Measurements from ENCODE around the gene CBX3. TPM values are rescaled to one million over a fixed set of nuclear protein-coding genes. Genes with fewer than 3 reads are reported as not detected.
A peak's percentile ranks its signal among the peaks of the same experiment; 100 is the strongest.

Gene CBX3
- total RNA-seq, 1 donor from 2014 or later = 52.1 TPM

DNA sequence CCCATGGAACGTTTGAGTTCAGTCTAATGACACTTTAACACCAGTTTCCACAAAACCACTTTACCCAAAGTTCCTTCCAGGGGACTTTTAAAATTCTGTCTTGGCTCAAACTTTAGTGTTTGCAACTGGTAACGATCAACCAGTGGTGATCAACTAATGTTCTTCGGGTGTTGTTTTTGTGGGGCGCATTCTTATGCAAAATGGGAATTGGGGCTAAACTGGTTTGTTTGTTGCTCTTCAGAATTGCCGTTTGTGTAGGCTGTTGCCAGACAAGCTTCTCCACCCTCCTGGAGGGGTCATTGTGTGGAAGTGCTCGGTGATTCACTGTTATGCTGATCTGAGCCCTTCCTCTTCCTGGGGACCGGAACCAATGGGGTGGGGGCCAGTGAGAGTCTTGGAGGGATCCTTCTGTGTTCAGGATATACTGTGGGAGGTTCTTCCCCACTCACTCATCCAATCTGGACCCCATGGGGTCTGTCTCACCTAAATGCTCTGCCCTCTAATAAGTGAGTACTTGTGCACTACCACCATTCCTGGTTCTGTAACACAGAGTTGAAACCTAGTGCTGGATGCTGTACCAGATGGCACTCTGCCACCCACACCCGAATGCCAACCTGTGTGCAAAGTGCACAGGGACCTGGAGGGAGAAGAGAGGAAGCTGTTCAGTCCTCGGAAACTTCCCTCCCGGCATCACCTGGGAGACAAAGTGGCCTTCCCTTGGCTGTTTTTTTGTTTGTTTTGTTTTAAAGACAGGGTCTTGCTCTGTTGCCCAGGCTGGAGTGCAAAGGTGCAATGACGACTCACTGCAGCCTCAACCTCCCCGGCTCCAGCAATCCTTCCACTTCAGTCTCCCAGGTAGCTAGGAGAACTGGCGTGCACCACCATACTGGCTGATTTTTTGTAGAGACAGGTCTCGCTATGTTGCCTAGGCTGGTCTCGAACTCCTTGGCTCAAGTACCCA, 47.4 kb upstream of the CBX3 start:
- Histone ChIP-seq H3K4me1 (peaks cover 21% of the 10 kb centered on the region), H3K27ac (no peak overlapping the region)
- DNase-seq (ENCODE audit: extremely low spot score in 2 of 2) = no peak

DNA sequence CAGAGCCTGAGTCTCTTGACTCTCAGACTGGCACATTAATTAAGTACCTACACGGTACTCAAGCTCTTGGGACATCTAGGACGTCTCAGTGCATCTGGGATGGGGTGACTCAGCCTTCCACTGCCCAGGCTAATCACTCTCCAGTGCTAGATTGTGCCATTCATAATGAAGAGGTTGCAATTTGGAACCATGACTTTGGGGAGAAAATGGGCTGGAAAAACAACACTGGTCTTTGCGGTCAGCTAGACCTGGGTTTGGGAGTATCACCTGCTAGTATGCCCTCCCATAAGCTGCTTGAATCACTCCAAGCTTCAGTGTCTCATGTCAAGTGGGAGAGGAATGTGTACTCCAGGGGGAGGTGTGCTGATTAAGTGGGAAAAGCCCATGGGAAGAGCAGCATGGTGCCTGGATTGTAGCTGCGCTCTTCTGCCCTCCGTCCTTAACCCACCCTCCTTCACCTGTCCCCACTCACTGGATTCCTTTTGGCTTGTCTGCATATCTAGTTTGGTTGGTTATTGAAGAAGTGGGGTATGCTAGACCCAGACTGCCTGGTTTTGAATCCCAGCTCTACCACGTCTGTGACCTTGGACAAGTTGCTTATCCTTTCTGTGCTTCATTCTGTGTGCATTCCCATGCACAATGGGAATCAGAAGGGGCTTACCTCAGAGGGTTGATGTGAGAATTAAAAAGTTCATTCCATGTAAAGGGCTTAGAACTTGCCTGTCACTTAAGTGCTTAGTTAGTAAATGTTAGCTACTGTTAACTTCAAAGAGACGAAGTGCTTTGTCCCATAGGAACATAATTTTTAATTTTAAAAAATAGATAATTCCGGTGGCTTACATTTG, 45.8 kb upstream of the CBX3 start:
- peaks cover 21% of the 10 kb centered on the region for H3K4me1 ChIP-seq
- DNase-seq (ENCODE audit: extremely low spot score in 2 of 2) = no peak
- no peak overlapping the region for H3K27ac ChIP-seq
- intact Hi-C loops (cut with DNase I) = no loop called here
- no peak overlapping the region for H3K4me3 ChIP-seq
- H3K36me3 ChIP-seq = no peaks in the 10 kb centered on the region
- no peaks in the 10 kb centered on the region for H3K27me3 ChIP-seq
- H3K9me3 ChIP-seq = no peaks in the 10 kb centered on the region
- TF ChIP-seq POLR2AphosphoS5 (IDR thresholded peaks at IDR 0.05; ENCODE audit: insufficient read depth in 1 of 2, low read depth in 1 of 2) (no peak), POLR2A (IDR thresholded peaks at IDR 0.05) (no peak)
- TF ChIP-seq, protein P1, sequence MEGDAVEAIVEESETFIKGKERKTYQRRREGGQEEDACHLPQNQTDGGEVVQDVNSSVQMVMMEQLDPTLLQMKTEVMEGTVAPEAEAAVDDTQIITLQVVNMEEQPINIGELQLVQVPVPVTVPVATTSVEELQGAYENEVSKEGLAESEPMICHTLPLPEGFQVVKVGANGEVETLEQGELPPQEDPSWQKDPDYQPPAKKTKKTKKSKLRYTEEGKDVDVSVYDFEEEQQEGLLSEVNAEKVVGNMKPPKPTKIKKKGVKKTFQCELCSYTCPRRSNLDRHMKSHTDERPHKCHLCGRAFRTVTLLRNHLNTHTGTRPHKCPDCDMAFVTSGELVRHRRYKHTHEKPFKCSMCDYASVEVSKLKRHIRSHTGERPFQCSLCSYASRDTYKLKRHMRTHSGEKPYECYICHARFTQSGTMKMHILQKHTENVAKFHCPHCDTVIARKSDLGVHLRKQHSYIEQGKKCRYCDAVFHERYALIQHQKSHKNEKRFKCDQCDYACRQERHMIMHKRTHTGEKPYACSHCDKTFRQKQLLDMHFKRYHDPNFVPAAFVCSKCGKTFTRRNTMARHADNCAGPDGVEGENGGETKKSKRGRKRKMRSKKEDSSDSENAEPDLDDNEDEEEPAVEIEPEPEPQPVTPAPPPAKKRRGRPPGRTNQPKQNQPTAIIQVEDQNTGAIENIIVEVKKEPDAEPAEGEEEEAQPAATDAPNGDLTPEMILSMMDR (IDR thresholded peaks at IDR 0.05) = no peak

More for the DNA sequence above, 47.4 kb upstream of the CBX3 start:
- Histone ChIP-seq H3K27me3 (no peaks in the 10 kb centered on the region), H3K36me3 (no peaks in the 10 kb centered on the region), H3K4me3 (peak overlapping the region in 1 of 2 donors; percentile 48), H3K9me3 (no peaks in the 10 kb centered on the region)
- intact Hi-C loops (cut with DNase I) = no loop called here
- TF ChIP-seq, protein P1 (IDR thresholded peaks at IDR 0.05) = no peak
- no peak for TF ChIP-seq POLR2AphosphoS5 (IDR thresholded peaks at IDR 0.05; ENCODE audit: insufficient read depth in 1 of 2, low read depth in 1 of 2)
- no peak for TF ChIP-seq POLR2A (IDR thresholded peaks at IDR 0.05)

DNA sequence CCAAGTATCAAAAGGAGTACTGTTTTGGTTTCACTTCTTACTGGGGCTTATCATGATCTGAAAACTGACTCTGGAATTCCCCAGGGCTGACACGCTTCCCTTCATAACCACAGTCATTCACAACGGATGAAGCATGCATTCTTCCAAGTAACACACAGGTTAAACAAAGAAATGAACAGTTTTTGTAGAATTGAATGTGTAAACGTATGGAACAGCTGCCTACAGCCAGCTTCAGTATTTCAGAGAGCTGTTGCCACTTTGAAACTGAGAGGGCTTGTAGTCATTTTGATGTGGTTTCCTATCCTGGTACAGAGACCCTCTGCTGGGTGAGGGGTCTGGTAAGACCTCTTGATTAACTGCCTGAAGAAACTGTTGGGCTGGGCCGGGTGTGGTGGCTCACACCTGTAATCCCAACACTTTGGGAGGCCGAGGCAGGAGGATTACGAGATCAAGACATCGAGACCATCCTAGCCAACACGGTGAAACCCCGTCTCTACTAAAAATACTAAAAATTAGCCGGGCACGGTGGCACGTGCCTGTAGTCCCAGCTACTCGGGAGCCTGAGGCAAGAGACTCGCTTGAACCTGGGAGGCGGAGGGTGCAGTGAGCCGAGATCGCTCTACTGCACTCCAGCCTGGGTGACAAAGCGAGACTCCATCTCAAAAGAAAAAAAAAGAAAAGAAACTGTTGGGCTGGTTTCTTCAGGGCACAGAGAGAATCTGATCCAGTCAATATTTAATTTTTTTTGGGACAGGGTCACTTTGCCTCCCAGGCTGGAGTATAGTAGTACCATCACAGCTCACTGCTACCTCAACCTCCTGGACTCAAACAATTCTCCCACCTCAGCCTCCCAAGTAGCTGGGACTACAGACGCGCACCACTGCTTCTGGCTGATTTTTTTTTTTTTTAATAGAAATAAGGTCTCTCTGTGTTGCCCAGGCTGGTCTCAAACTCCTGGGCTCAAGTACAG, 44.8 kb upstream of the CBX3 start:
- Histone ChIP-seq H3K9me3 (no peaks in the 10 kb centered on the region), H3K27me3 (no peaks in the 10 kb centered on the region), H3K36me3 (no peaks in the 10 kb centered on the region), H3K4me3 (no peak overlapping the region), H3K4me1 (peaks cover 17% of the 10 kb centered on the region), H3K27ac (no peak overlapping the region)
- intact Hi-C loops (cut with DNase I) = no loop called here
- no peak for DNase-seq (ENCODE audit: extremely low spot score in 2 of 2)
- TF ChIP-seq POLR2A (IDR thresholded peaks at IDR 0.05) (no peak), POLR2AphosphoS5 (IDR thresholded peaks at IDR 0.05; ENCODE audit: insufficient read depth in 1 of 2, low read depth in 1 of 2) (no peak)
- TF ChIP-seq, protein P1 (IDR thresholded peaks at IDR 0.05) = no peak

DNA sequence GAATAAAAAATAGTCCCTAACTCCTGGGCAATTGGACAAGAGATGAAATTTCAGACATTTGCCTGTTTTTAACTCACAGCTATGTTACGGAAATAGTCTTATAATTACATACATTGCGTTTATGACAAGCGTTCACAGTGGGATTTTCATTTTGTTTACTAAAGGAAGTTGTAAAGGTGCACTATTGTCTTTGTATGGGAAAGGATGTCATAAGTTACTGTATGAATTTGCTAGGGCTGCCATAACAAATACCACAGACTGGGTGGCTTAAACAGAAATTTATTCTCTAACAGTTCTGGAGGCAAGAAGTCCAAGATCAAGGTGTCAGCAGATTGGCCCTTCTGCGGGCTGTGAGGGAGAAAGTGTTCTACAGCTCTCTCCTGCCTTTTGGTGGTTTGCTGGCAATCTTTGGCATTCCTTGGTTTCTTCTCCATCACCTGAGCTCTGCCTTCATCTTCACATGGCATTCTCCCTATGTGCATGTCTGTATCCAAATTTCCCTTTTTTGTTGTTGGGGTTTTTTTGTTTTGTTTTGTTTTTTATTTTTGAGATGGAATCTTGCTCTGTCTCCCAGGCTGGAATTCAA, 43.9 kb upstream of the CBX3 start:
- Histone ChIP-seq H3K4me3 (no peak overlapping the region), H3K36me3 (no peaks in the 10 kb centered on the region), H3K9me3 (no peaks in the 10 kb centered on the region), H3K27ac (no peak overlapping the region), H3K4me1 (peaks cover 12% of the 10 kb centered on the region), H3K27me3 (no peaks in the 10 kb centered on the region)
- no peak for DNase-seq (ENCODE audit: extremely low spot score in 2 of 2)
- TF ChIP-seq, protein P1 (IDR thresholded peaks at IDR 0.05) = no peak
- no peak for TF ChIP-seq POLR2A (IDR thresholded peaks at IDR 0.05)
- TF ChIP-seq POLR2AphosphoS5 (IDR thresholded peaks at IDR 0.05; ENCODE audit: insufficient read depth in 1 of 2, low read depth in 1 of 2) = no peak
- intact Hi-C loops (cut with DNase I) = no loop called here

Measured in vagina (tissue), 2 donors.